HK-2 (cell line): Measurements from ENCODE around the gene PLAAT3.
"Not testable (repeated sequence)": the region's sequence is repeated elsewhere in the genome, so short reads cannot be mapped to it uniquely, and the experiment has no call there.

Experiments used
- DNase-seq: peaks from one replicate; pipeline ENCODE4 v3.0.0-alpha.2; 2018; ENCODE audit not compliant: unreplicated experiment

PLAAT3 gene

DNA sequence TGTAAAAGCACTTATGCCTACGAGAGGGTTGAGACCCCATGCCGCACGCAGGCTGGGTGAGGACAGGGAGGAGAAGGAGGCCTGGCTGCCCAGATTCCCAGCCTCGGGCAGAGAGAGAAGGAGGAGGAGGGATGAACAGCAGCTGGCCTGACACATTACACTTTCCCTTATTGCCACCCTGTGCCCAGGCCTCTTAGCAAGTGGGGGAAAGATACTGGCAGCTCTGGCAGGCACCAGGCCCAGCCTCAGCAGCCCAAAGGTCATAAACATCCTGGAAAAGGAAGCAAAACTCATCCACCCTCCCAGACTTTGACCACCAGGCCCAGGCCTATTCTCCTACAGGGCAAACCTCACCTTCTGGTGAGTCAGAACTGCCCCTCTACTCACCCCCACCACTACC, 4.7 kb downstream of the PLAAT3 start:
- no peak for DNase-seq

DNA sequence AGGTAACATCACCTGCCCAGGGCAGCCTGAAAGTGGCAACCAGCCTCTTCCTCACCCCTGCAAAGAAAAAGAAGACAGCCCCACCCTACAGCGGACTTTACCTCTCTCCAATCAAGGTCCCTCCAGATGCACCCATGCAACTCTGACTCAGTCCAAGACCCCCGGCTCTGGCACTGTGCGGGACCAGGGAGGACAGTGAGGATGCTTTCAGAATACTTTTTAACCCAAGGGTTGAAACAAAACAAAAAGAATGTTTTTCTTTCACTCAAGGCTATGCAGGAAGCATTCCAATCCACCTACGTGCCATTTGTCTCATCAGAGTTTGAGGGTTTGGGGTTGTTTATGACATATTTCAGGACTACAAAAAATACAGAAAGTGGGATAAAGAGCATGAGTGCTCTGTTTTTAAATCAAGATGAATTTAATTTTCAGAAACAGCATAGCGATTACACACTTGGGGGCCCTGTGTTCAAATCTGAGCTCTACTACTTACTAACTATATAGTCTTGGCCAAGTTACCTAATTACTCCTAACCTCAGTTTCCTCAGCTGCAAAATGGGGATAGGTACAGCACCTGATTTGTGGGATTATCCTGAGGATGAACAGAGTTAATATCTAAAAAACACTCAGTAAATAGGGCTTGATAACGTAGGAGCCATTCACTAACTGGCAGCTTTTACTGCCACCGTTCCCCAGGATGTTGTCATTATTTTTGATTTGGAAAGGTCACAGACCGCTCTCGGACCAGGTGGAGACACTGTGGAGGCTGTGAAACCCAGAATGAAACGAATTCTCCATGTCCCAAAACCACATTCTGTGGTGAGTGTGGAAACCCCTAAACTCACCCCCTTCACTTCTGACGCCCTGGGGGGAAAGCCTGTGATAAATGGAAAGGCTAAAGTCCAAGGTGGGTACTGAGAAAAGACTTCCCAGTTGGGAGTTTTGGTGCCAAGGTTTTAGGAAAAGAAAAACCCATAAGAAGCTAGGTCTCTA, 5.6 kb downstream of the PLAAT3 start:
- no peak for DNase-seq

GRCh38 chr11:63603180-63603518, 11.1 kb downstream of the PLAAT3 start:
- DNase-seq = no peak

GRCh38 chr11:63602290-63603179, 11.7 kb downstream of the PLAAT3 start:
- DNase-seq = not testable (repeated sequence)

DNA sequence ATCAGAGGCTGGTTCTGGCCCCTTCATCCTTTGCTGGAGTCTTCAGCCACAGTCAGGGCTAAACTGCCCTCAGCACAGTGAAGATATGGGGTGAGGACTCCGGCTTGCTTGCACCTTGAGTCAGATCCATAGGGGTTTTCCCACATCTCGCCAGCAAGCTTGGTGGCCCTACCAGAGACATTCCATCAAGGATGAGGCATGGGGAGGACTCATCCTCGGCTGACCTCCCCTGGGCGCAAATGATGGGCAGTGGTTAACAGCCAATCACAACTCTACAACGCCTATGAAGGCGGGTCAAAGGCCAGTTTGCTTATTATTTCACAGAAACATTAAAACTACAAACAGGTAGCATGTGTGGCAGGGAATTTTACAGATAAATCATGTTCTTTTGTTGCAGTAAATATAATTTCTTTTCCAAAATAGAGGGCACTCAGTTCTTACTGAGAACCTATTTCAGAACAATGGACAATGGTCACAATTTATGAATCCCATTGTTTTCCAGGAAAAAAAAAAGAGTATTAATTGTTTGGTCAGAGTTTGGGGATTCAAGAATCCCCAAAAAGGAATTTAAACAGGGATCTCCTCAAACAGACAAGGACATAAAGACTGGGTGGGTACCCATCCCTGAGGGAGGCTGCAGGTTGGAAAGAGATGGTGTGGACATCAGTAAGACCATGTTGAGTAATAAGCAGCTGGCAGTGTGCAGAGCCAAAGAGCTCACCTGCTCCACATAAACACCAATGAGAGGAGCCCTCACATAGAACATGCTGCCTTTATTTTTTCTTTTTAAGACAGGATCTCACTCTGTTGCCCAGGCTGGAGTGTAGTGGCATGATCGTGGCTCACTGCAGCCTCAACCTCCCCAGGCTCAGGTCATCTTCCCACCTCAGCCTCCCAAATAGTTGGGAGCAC, 14.8 kb downstream of the PLAAT3 start:
- DNase-seq = peak; percentile 81

- DNase-seq = no peak
These were observed 15.7 kb downstream of the PLAAT3 start for GRCh38 chr11:63598556-63598955.

- DNase-seq = no peak
These were observed 18.9 kb downstream of the PLAAT3 start for GRCh38 chr11:63595296-63595695.

GRCh38 chr11:63592975-63593395, 21.2 kb downstream of the PLAAT3 start:
- no peak for DNase-seq

DNA sequence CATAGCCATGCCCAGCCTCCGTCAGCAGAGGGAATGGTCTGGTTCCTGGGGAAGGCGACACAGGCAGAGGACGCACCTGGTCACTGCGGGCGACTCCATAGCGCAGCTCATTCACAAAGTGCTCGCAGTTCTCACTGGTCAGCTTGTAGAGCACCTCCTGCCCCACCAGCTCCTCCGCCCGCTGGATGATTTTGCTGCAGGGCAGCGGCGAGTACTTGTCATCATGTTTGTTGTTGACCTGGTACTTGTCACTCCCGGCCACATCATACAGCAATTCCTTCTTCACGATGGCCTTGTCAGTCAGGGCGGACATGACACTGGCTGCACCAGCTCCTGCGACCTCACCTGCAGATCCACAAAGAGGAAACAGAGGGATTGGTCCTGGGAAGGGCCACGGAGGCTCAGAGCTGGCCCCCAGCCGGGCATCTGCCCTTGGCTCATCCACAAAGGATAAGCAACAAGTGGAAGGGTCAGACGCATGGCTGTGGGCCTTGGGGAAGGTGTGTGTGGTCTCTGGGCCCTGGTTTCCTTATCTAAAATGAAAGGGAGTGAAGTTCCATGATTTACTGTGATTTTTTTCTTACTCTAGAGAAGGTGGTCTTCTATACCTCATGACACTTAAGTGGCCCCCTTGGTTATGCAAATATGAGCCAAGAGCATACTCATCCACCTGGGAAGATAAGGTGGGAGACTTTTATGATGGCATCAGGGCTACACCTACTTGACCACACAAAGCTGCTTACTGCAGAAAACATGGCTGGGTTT, 24.0 kb downstream of the PLAAT3 start:
- DNase-seq = no peak

GRCh38 chr11:63589000-63589399, 25.2 kb downstream of the PLAAT3 start:
- DNase-seq = no peak

GRCh38 chr11:63586451-63587166, 27.6 kb downstream of the PLAAT3 start:
- DNase-seq = no peak

DNA sequence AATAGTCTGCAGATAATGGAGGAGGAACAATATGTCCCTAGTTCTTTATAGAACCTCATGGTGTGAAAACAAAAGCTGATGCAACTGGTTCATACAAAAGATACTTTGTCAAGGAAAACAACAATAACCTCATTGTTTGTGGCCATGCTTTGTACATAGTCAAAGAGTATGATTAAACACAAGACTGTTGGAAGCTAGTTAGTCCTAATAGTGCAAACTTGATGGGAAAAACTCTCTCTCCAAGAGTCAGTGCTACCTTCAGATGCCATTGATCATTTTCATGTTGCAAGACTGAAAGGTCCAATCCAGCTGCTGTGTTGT, 30.9 kb downstream of the PLAAT3 start:
- no peak for DNase-seq

- not testable (repeated sequence) for DNase-seq
These were observed 33.0 kb downstream of the PLAAT3 start for GRCh38 chr11:63581224-63581623.

DNA sequence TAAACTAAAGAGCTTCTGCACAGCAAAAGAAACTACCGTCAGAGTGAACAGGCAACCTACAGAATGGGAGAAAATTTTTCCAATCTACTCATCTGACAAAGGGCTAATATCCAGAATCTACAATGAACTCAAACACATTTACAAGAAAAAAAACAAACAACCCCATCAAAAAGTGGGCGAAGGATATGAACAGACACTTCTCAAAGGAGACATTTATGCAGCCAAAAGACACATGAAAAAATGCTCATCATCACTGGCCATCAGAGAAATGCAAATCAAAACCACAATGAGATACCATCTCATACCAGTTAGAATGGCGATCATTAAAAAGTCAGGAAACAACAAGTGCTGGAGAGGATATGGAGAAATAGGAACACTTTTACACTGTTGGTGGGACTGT, 35.4 kb downstream of the PLAAT3 start:
- not testable (repeated sequence) for DNase-seq

DNA sequence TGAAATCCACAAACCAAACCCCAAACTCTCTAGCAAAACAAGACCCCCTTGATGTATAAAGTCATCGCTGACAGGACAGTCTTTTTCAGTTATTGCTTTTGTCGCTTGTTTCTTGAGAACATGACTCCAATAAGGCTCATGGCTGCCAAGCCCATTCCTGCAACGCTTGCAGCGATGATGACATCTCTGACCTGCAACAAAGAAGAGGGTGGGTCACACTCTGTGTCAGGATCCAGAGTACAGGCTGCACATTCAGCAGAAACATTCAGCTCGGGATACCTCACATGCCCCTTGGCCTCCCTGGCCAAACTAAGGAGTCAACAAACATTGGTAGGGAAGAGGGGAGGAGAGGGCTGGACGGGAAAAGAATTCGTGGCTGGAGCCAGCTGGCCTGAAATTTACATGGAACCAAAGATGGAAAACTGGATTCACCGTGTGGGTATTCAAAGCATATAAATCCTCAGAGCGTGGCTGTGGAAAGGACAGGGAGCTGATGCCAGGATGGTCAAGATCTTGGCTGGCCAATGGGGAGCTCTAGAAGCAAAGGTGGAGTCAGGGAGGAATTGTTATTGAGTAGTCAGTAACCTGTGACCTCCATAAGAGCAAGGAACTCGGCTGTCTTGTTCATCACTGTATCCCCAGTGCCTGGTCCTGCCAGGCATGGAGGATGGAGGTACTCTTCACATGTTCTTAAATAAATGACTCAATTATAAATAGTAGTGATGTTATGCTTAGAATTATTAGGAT, 39.2 kb downstream of the PLAAT3 start:
- no peak for DNase-seq

- DNase-seq = no peak
These were observed 40.1 kb downstream of the PLAAT3 start for GRCh38 chr11:63573881-63574855.

DNA sequence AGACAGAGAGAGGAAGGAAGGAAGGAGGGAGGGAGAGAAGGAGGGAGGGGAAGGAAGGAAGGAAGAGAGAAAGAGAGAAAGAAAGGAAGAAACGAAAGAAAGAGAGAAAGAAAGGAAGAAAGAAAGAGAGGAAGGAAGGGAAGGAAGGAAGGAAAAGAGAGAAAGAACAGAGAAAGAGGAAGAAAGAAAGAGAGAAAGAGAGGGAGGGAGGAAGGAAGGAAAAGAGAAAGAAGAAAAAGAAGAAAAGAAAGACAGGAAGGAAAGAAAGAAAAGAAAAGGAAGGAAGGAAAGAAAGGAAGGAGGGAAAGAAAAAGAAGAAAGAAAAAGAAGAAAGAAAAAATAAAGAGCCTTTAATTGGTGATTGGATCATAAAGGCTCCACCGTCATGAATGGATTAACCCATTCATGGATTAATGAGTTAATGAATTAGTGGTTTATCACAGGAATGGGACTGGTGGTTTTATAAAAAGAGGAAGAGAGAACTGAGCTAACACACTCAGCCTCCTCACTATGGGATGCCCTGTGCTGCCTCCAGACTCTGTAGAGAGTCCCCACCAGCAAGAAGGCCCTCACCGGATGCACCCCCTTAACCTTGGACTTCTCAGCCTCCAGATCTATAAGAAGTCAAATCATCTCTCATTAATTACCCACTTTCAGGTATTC, 42.1 kb downstream of the PLAAT3 start:
- DNase-seq = no peak

- no peak for DNase-seq
These were observed 44.7 kb downstream of the PLAAT3 start for GRCh38 chr11:63569570-63569969.
